SK-N-SH treated with all-trans-retinoic acid at 6 μM for 48 hours (cell line): Measurements from ENCODE around the gene SPON1.

Experiments
- ISL1 ChIP-seq: fragments of 250-450 bp; sonication (Bioruptor Pico); IDR thresholded peaks from 2 replicates; pipeline ENCODE4 v2.1.2; 2022; ENCODE audit warnings: mild to moderate bottlenecking, moderate library complexity
- ZFP3 ChIP-seq: fragments of 250-450 bp; sonication (Bioruptor Pico); IDR thresholded peaks from 2 replicates; pipeline ENCODE4 v1.5.0; 2020; ENCODE audit warnings: mild to moderate bottlenecking, moderate library complexity

GRCh38 chr11:13928566-13929251, 33.8 kb upstream of the SPON1 start:
- TF ChIP-seq ISL1 (CRISPR knock-in tag) (no peak), ZFP3 (no peak)
